Epidermal melanocyte (primary cell): ENCODE data around the gene CACNA1C.

Experiments
- DNase-seq: peaks from one replicate; pipeline ENCODE4 v3.0.0; 2011; ENCODE audit warnings: low spot score; ENCODE audit not compliant: insufficient read length

Gene CACNA1C

DNA sequence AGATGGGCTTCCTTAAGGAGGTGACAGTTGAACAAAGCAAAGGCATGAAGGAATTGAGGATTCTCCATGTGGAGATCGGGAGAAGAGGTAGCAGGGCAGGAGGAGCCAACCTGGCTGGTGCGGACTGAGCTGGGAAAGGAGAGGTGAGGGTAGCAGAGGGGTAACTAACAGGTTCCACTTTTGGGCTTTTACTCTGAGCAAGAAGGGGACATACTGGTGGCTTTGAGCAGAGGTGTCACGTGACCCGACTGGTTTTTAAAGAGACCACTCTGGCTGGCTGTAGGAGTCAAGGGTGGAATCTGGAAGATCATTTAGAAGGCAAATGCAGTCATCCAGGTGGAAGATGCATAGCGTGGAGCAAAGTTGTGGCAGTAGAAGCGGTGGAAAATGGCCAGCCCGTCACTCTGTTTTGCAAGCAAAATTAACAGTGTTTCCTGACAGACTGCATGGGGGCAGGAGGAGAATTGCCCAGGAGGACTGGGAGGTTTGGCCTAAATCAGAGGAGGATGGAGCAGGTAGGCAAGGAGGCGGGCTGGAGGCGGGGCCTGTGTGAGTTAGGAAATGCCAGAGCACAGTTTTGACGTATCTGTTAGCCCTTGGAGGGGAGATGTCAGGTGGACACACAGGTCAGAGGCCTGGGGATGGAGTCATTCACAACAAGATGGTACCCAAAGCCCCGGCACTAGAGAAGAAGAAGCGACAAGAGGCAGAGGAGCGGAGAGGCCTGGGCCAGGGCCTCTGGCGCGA is 585.7 kb downstream of the CACNA1C start:
- no peak for DNase-seq

GRCh38 chr12:2639020-2639298 is 586.2 kb downstream of the CACNA1C start:
- DNase-seq, result no peak

GRCh38 chr12:2640281-2640680 is 587.5 kb downstream of the CACNA1C start:
- no peak for DNase-seq

- peak; percentile 65 for DNase-seq
Observed at GRCh38 chr12:2640709-2641108, 587.9 kb downstream of the CACNA1C start.

DNA sequence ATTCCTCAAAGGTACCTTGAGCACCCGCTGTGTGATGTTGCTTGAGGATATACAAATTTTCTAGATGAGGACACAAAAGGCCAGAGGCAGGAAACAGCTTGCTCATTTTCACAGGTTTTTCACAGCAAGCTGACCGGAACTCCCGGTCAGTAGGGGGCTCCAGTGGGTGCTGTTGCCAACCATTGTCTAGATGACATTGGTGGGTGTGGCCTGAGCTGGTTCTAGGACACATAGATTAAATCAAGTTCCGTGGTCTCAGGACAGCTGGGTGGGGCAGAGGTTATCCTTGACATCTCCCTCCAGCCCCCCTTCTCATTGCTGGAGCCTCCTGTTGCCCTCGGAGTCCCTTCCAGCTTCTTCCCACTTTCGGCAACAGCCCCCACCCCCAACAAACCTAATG is 588.4 kb downstream of the CACNA1C start:
- no peak for DNase-seq

DNA sequence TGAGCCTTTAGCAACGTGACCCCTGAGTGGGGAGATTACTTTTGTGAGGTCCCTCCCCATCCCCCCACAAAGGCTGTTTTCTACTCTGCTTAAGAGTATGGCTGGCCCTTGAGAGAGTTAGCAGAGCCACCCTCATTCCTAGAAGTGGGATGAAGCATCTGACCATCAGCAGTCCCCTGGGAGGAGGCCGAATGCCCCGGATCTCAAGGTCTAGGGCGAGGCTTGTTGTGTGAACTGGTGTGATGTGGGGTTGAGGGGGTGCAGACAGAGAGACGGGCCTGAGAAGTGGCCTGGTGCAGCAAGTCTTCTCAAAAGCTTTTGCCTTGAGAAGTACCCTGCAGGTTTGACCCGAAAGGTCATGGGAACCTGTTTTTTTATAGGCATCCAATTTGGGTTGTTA is 589.0 kb downstream of the CACNA1C start:
- no peak for DNase-seq

DNA sequence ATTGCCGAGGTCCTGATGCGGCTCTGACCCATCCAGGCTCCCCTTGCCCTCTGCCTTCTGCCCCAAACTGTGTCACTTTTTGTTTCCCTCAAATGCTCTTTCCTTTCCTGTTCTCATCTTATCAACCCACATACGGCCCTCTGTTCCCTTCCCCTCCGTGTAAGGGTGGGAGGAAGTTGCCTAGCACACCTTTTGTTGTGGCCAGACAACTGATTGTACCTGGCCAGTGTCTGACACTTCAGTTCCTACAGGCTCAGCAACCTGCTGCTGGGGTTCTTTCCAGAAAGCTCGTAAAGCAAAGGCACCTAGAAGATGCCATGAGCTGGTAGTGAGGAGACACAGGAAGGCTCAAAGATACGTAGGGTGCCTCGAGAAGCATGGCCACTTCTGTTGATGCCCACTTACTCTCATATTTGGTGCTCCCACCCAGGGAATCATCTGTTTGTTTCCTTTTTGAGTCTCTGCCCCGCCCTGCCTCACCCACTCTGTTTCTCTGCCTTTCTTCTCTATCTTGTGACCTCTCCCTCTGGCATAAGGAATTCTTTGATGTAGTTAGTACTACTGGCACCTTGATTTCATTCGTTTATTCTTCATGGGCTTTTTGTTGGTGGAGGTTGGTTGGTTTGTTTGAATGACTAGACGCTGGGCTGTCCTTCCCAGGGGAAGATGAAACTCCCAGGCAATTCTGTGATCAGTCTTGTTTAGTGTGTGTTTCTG is 589.5 kb downstream of the CACNA1C start:
- DNase-seq, result no peak

- DNase-seq, result no peak
Observed at GRCh38 chr12:2642896-2643425, 590.2 kb downstream of the CACNA1C start.

DNA sequence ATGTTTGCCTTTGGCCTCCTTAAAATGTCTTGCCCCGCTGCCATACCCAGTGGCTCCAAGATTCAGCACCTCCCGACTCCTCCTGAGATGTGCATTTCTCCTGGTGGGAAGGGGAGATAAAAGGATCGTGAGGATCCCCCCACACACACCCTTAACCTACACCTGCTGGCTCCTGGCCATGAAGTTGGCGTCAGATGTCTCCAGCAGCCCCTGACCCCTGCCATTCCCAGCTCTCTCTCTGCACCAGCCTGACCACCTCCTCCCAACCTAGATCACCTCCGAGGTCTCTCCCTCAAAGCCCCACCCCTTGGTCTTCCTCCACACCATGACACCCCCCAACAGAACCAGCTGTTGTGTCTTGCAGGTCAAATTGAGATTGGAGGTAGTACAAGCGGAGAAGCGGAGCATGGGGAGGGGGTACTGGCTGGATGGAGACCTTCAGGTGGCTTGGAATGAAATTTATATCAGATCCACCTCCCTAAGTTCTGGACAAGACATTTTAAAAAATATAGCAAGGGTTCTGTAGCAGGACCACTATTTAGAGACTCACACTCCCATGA is 590.9 kb downstream of the CACNA1C start:
- DNase-seq, result no peak

- DNase-seq, result no peak
Observed at GRCh38 chr12:2644683-2645405, 592.1 kb downstream of the CACNA1C start.

- no peak for DNase-seq
Observed at GRCh38 chr12:2645460-2645859, 592.7 kb downstream of the CACNA1C start.

DNA sequence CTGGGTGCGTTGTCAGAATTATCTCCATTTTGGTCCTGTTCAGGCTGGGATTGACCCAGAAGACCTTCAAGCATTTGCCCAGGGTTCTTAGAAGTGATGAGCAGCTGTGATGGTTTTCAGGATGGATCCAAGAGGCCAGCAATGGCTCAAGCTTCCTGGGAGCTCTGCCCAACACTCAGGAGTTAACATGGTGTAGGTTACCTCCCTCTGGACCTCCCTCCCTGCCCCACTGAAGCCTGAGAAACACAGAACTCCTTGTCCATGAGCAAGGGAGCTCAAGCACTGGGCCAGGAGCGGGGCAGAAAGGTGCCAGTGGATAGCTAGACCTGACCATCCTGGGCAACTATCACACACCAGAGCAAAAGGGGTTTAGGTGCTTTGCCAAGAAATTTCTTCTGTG is 593.6 kb downstream of the CACNA1C start:
- no peak for DNase-seq

GRCh38 chr12:2647186-2647585 is 594.4 kb downstream of the CACNA1C start:
- no peak for DNase-seq

DNA sequence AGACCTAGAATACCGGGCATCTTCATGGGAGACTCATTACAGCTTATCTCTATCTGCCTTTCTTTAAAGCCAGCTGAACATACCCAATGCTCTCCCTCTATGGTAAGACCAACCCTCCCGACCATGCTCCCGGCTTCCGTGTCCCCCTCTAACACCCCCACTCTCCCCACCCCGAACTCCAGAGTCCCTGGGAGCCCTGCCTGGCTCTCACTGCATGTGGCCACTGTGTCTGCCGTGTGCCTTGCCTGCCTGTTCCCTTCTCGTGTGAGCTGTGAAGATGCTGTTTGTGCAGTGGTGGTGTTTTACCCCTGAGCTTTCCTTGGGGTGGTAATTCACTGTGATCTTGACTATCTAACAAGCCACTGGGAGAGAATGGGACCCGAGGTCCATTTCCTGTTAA is 595.6 kb downstream of the CACNA1C start:
- no peak for DNase-seq

- DNase-seq, result no peak
Observed at GRCh38 chr12:2649201-2650030, 596.6 kb downstream of the CACNA1C start.

- no peak for DNase-seq
Observed at GRCh38 chr12:2650261-2651067, 597.7 kb downstream of the CACNA1C start.

DNA sequence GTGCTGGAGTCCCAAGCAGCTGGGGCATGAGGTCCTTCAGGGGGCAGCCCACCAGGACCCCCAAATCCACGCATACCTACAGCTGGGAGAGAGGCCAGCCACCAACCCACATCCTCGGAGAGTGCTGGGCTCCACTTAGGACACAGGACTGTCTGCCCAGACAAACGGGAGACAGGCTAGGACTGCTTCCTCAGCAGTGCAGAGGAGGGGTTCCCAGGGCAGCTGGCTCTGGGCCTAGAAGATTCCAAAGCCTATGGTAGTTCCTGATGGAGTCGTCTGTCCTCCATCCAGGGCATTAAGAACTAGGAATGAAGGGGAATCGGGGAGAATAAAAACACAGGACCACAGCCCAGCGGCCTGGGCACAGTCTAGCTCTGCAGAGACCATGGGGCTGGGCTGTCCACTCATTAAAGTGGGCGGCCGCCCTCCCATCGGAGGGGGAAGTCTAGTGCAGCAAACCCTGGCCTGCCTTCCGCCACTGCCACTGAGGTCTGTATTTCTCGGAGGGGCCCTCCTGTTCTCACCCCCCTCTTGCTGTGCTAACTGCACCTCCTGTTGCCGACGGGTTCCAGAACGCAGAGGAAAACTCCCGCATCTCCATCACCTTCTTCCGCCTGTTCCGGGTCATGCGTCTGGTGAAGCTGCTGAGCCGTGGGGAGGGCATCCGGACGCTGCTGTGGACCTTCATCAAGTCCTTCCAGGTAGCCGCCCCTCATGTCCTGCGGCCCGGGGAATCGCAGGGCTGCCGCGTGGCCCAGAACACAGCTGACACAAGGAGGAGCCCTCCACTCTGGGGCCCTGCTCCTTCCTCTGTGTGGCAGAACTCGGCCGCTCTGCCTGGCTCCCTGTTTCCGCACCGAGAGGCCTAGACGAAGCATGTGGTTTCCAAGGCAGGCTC is 598.5 kb downstream of the CACNA1C start:
- no peak for DNase-seq

GRCh38 chr12:2652011-2652400 is 599.2 kb downstream of the CACNA1C start:
- DNase-seq, result no peak

DNA sequence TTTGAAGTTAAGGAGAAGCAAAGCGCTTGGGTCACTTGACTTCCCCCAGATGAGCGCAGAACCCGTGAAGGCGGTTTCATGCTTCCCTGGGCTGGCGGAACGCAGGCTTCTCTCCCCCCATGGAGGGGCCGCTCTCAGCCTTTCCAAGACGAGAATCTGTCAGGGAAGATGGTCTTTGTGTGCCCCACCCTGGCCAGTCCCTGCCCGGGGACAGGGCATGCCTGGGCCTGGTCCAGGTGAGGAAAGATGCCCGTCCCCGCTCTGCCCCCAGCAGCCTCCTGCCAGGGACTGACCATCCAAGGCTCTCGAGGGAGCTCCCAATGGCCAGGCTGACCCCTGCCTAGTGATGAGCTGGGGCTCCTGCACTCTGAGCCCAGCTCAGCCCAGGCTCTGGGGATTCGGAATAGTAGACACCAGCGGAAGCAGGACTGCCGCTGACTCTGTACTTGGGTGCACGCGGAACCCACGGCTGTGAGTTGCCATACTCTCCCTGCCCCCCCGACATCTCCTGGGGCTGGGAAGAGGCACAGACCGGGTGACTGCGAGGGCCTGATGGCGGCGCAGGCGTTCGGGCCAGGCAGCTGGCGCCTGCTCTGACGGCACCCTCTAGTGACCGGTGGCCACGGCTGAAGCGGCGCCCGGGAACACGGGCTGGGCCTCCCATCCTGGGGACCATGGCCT is 599.8 kb downstream of the CACNA1C start:
- DNase-seq, result no peak
